NCI-H2081 (cell line): ENCODE measurements around the gene STYXL1.
"Not testable (repeated sequence)": the region's sequence is repeated elsewhere in the genome, so short reads cannot be mapped to it uniquely, and the experiment has no call there.

Experiments used
- DNase-seq, 2 experiments: peaks; one replicate each; lab custom pipeline; 2025; lab: John Stamatoyannopoulos, UW

The STYXL1 gene

GRCh38 chr7:76065016-76065612 is 17.3 kb upstream of the STYXL1 start:
- DNase-seq: no peak

- no peak for DNase-seq
Observed at GRCh38 chr7:76064208-76064970, 16.6 kb upstream of the STYXL1 start.

- DNase-seq: peak in 1 of 2 experiments; percentile 37
Observed at GRCh38 chr7:76063525-76063924, 15.7 kb upstream of the STYXL1 start.

- no peak for DNase-seq
Observed at GRCh38 chr7:76063114-76063513, 15.3 kb upstream of the STYXL1 start.

- DNase-seq: no peak
Observed at GRCh38 chr7:76062254-76062653, 14.5 kb upstream of the STYXL1 start.

GRCh38 chr7:76060842-76061241 is 13.0 kb upstream of the STYXL1 start:
- DNase-seq: no peak

- not testable (repeated sequence) for DNase-seq
Observed at GRCh38 chr7:76058745-76059144, 10.9 kb upstream of the STYXL1 start.

GRCh38 chr7:76057813-76058145 is 10.0 kb upstream of the STYXL1 start:
- DNase-seq: no peak

GRCh38 chr7:76057103-76057812 is 9.5 kb upstream of the STYXL1 start:
- no peak for DNase-seq

GRCh38 chr7:76056241-76056640 is 8.4 kb upstream of the STYXL1 start:
- no peak for DNase-seq

- DNase-seq: peak; percentile 74 to 92
Observed at GRCh38 chr7:76054123-76055120, 6.6 kb upstream of the STYXL1 start.

GRCh38 chr7:76053461-76053860 is 5.7 kb upstream of the STYXL1 start:
- no peak for DNase-seq

- not testable (repeated sequence) for DNase-seq
Observed at GRCh38 chr7:76052681-76053080, 4.9 kb upstream of the STYXL1 start.

GRCh38 chr7:76051840-76052239 is 4.0 kb upstream of the STYXL1 start:
- no peak for DNase-seq

GRCh38 chr7:76050545-76050944 is 2.7 kb upstream of the STYXL1 start:
- DNase-seq: no peak

GRCh38 chr7:76049295-76049694 is 1.5 kb upstream of the STYXL1 start:
- no peak for DNase-seq

- peak; percentile 12 to 57 for DNase-seq
Observed at GRCh38 chr7:76048668-76048988, 828 bp upstream of the STYXL1 start.

- DNase-seq: no peak
Observed at GRCh38 chr7:76047305-76047810, 442 bp downstream of the STYXL1 start.

- DNase-seq: no peak
Observed at GRCh38 chr7:76044375-76044865, 3.4 kb downstream of the STYXL1 start.

GRCh38 chr7:76040126-76040525 is 7.7 kb downstream of the STYXL1 start:
- DNase-seq: no peak

GRCh38 chr7:76037310-76037709 is 10.5 kb downstream of the STYXL1 start:
- no peak for DNase-seq

- no peak for DNase-seq
Observed at GRCh38 chr7:76031964-76032363, 15.8 kb downstream of the STYXL1 start.
